Fibroblast of lung (primary cell): ENCODE results near the gene CDH12. TPM values are rescaled to one million over a fixed set of nuclear protein-coding genes. Genes with fewer than 3 reads are reported as not detected.

Source experiments
- DNase-seq, 2 donors: peaks; one replicate each; pipeline versions ENCODE4 v3.0.0 to v3.0.0-alpha.2; 2010; ENCODE audit warnings: low read depth in 2 of 2
- H2AFZ ChIP-seq: 2 replicates; pipeline ENCODE4 v1.5.1; 2012; ENCODE audit warnings: low read length, control low read depth, inconsistent platforms
- H3K27ac ChIP-seq: 2 replicates; pipeline ENCODE4 v1.5.1; 2011; ENCODE audit warnings: low read length, control low read depth; ENCODE audit not compliant: insufficient read depth
- H3K27me3 ChIP-seq: 2 replicates; pipeline ENCODE4 v1.5.1; 2011; ENCODE audit warnings: mild to moderate bottlenecking, low read length; ENCODE audit not compliant: control insufficient read depth, insufficient read depth
- H3K36me3 ChIP-seq: 2 replicates; pipeline ENCODE4 v1.5.1; 2011; ENCODE audit warnings: low read length; ENCODE audit not compliant: control insufficient read depth, insufficient read depth
- H3K4me1 ChIP-seq: 2 replicates; pipeline ENCODE4 v1.5.1; 2011; ENCODE audit warnings: low read length; ENCODE audit not compliant: control insufficient read depth, insufficient read depth; ENCODE audit errors: extremely low read depth
- H3K4me2 ChIP-seq: 2 replicates; pipeline ENCODE4 v1.5.1; 2011; ENCODE audit warnings: low read length, control low read depth; ENCODE audit not compliant: insufficient read depth; ENCODE audit errors: extremely low read depth
- H3K4me3 ChIP-seq, 4 experiments: fragments of 200-600 bp in 1 of 4; sonication (generic) in 1 of 4; replicated peaks in 1 of 4; 2 replicates each; pipeline ENCODE4 v1.5.1; 2011 to 2016; ENCODE audit warnings: low read length in 4 of 4, low read depth in 3 of 4, mild to moderate bottlenecking in 3 of 4, control low read depth in 2 of 4, inconsistent platforms in 1 of 4, mixed read lengths in 1 of 4; ENCODE audit not compliant: insufficient read depth in 1 of 4; ENCODE audit errors: control extremely low read depth in 1 of 4
- H3K79me2 ChIP-seq: 2 replicates; pipeline ENCODE4 v1.5.1; 2012; ENCODE audit warnings: mild to moderate bottlenecking, low read length, inconsistent platforms; ENCODE audit not compliant: control insufficient read depth, insufficient read depth
- H3K9ac ChIP-seq: 2 replicates; pipeline ENCODE4 v1.5.1; 2011; ENCODE audit warnings: mild to moderate bottlenecking, low read length, control low read depth; ENCODE audit not compliant: insufficient read depth
- H3K9me3 ChIP-seq: 2 replicates; pipeline ENCODE4 v1.5.1; 2012; ENCODE audit warnings: low read depth, low read length; ENCODE audit not compliant: control insufficient read depth, insufficient read depth
- H4K20me1 ChIP-seq: 2 replicates; pipeline ENCODE4 v1.5.1; 2011; ENCODE audit warnings: low read length; ENCODE audit not compliant: control insufficient read depth, insufficient read depth; ENCODE audit errors: extremely low read depth
- EZH2 ChIP-seq: IDR thresholded peaks from 2 replicates; pipeline ENCODE4 v1.5.1; 2012; ENCODE audit warnings: low read length, control low read depth, mild to moderate bottlenecking; ENCODE audit errors: missing control alignments
- polyA plus RNA-seq, 2 donors: library from polyadenylated mRNA; depleted of rRNA in 1 of 2; stranded (reverse) in 1 of 2; unstranded in 1 of 2; fragments of >200 nt; gene quantifications; 2 replicates each; pipeline ENCODE4 v1.2.1, GENCODE V29; 2011 to 2012; ENCODE audit warnings: missing spikeins in 1 of 2
- total RNA-seq: library from RNA; depleted of rRNA; stranded (reverse); fragments of >200 nt; gene quantifications from 2 replicates; pipeline ENCODE4 v1.2.1, GENCODE V29; 2014
- TF ChIP-seq, protein P1 (sequence below), 2 donors: IDR thresholded peaks in 1 of 2; conservative IDR thresholded peaks in 1 of 2; 1 replicate in 1 of 2; 2 replicates in 1 of 2; pipeline ENCODE4 v1.5.1; 2011 to 2012; ENCODE audit warnings: low read length in 2 of 2, control low read depth in 1 of 2, inconsistent platforms in 1 of 2, low read depth in 1 of 2, mild to moderate bottlenecking in 1 of 2

The CDH12 gene
- total and polyA plus RNA-seq, 2 donors (not counting 1 experiment from before 2014, with no cell fraction given), result 0.02 TPM; not detected in 1

DNA sequence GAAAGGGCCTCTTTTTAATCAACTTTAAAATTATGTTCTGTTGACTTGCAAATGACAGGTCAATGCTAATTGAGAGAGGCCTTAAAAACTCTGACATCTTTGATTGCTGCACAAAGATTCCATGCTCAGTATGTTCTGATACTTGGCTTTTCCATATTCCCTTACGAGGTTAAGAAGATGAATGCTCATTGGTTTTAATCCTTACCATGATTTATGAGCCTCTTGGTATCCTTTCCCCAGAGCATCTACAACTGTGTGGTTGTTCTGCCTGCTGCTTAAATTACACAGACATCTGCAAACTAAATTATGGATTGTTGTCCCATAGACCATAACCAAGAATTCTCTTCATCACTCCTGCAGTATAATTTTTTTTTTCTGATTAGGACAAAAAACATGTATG lies 352.6 kb downstream of the CDH12 start:
- Histone ChIP-seq H3K79me2 (no peaks in the 10 kb centered on the region), H2AFZ (no peak overlapping the region), H4K20me1 (no peaks in the 10 kb centered on the region), H3K27me3 (no peaks in the 10 kb centered on the region), H3K9ac (no peak overlapping the region), H3K4me3 (no peak overlapping the region), H3K4me2 (no peak overlapping the region), H3K4me1 (no peaks in the 10 kb centered on the region), H3K9me3 (no peaks in the 10 kb centered on the region), H3K27ac (no peak overlapping the region), H3K36me3 (no peaks in the 10 kb centered on the region)
- TF ChIP-seq EZH2, result no peak
- TF ChIP-seq, protein P1, sequence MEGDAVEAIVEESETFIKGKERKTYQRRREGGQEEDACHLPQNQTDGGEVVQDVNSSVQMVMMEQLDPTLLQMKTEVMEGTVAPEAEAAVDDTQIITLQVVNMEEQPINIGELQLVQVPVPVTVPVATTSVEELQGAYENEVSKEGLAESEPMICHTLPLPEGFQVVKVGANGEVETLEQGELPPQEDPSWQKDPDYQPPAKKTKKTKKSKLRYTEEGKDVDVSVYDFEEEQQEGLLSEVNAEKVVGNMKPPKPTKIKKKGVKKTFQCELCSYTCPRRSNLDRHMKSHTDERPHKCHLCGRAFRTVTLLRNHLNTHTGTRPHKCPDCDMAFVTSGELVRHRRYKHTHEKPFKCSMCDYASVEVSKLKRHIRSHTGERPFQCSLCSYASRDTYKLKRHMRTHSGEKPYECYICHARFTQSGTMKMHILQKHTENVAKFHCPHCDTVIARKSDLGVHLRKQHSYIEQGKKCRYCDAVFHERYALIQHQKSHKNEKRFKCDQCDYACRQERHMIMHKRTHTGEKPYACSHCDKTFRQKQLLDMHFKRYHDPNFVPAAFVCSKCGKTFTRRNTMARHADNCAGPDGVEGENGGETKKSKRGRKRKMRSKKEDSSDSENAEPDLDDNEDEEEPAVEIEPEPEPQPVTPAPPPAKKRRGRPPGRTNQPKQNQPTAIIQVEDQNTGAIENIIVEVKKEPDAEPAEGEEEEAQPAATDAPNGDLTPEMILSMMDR (conservative IDR thresholded peaks at IDR 0.05 in 1 of 2, IDR thresholded peaks at IDR 0.05 in 1 of 2; ENCODE audit: low read depth in 1 of 2, low read length in 2 of 2), result no peak
- DNase-seq, result no peak

DNA sequence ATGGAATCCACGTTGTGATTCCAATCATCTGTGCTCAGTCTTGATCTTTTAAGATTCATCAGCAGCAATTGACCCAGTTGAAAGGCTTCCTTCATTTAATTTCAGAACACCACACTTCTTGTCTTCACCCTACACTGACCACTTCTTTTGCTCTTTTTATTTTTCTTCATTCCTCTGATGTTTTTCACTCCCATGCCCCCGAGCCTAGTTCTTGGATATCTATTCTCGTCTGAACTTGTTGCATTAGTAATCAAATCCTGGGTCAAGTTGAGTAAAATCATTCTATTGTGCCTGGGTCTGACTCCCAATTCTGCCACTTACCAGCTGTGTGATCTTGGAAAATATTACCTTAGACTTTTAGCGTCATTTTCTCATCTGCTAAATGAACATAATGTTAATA lies 356.5 kb downstream of the CDH12 start:
- H3K9me3 ChIP-seq, result no peaks in the 10 kb centered on the region
- TF ChIP-seq EZH2, result no peak
- TF ChIP-seq, protein P1 (conservative IDR thresholded peaks at IDR 0.05 in 1 of 2, IDR thresholded peaks at IDR 0.05 in 1 of 2; ENCODE audit: low read depth in 1 of 2, low read length in 2 of 2), result no peak
- DNase-seq, result no peak
- no peak overlapping the region for H3K9ac ChIP-seq
- H3K4me2 ChIP-seq, result no peak overlapping the region
- no peak overlapping the region for H3K27ac ChIP-seq
- H3K79me2 ChIP-seq, result no peaks in the 10 kb centered on the region
- H4K20me1 ChIP-seq, result no peaks in the 10 kb centered on the region
- no peak overlapping the region for H3K4me3 ChIP-seq
- no peaks in the 10 kb centered on the region for H3K36me3 ChIP-seq
- H3K27me3 ChIP-seq, result no peaks in the 10 kb centered on the region
- no peaks in the 10 kb centered on the region for H3K4me1 ChIP-seq
- H2AFZ ChIP-seq, result no peak overlapping the region

DNA sequence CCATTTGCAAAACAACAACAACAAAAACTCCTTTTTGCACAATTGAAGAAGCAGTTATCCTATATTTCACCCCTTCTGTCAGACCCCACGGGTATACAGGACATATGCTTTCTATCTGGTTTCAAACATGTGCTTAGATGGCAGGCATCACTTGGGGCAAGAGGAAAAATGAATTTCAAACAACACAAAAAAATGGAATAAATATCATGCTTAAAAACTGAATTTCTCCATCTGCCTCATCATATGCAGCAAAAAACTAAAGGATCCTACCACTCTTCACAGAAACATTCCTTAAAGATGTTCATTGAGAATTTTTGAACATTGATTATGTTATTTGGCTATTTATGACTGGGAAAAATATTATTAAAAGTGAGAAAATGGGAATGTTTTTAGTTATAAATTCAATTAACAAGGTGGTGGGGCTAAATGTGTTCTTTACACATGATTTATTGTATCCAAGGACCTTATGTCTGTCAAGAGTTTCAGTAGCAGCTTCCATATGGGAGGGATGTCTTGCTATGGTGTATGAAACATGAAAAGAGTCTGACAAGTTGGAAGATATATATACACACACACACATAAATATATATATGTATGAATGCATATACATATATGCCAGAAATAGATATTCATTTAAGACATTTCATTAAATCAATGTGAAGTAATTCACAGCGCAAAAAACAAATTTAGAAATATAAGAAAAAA lies 358.0 kb downstream of the CDH12 start:
- Histone ChIP-seq H2AFZ (no peak overlapping the region), H3K27me3 (no peaks in the 10 kb centered on the region), H3K9me3 (no peaks in the 10 kb centered on the region), H3K4me3 (no peak overlapping the region), H4K20me1 (no peaks in the 10 kb centered on the region), H3K27ac (no peak overlapping the region), H3K79me2 (no peaks in the 10 kb centered on the region), H3K4me1 (no peaks in the 10 kb centered on the region), H3K4me2 (no peak overlapping the region), H3K9ac (no peak overlapping the region), H3K36me3 (no peaks in the 10 kb centered on the region)
- TF ChIP-seq, protein P1 (conservative IDR thresholded peaks at IDR 0.05 in 1 of 2, IDR thresholded peaks at IDR 0.05 in 1 of 2; ENCODE audit: low read depth in 1 of 2, low read length in 2 of 2), result no peak
- TF ChIP-seq EZH2, result no peak
- DNase-seq, result no peak
